HCT116 (cell line): ENCODE results near the gene FSIP1. TPM values are rescaled to one million over a fixed set of nuclear protein-coding genes. Genes with fewer than 3 reads are reported as not detected.

Source experiments
- ATAC-seq: fragments of 200-7000 bp; cut with Tn5 transposase; 2 replicates; pipeline ENCODE4 v1.9.1; 2020; ENCODE audit warnings: mild to moderate bottlenecking, moderate library complexity
- BruUV-seq: library from RNA; stranded (reverse); fragments of 400-500 nt; replicated peaks from 2 replicates; lab custom pipeline; 2021; lab: Mats Ljungman, UMichigan
- CTCF ChIA-PET: fragments of 300-600 bp; sonication (Branson Sonifier 250); formaldehyde crosslinking; loops from one replicate; lab custom pipeline; 2021; ENCODE audit warnings: antibody characterized with exemption; lab: Charles Lee
- POLR2A ChIA-PET: fragments of 300-600, 350-600 bp; sonication (Branson Sonifier 250); formaldehyde crosslinking; loops from one replicate; lab custom pipeline; 2021; ENCODE audit warnings: antibody characterized with exemption; lab: Charles Lee
- RAD21 ChIA-PET, 2 experiments: fragments of 300-600 bp; sonication (Branson Sonifier 250); formaldehyde crosslinking; loops; one replicate each; lab custom pipeline; 2023; ENCODE audit warnings: low total read pairs in 2 of 2; ENCODE audit not compliant: uncharacterized antibody in 2 of 2, unreplicated experiment in 2 of 2, low non-redundant PET in 1 of 2; lab: Charles Lee
- DNase-seq: peaks from one replicate; pipeline ENCODE4 v3.0.0-alpha.2; 2010; ENCODE audit warnings: low read depth, low spot score
- H2AFZ ChIP-seq: fragments of 200-600 bp; shearing (Covaris generic), sonication (generic); 2 replicates; pipeline ENCODE4 v1.6.1; 2017; ENCODE audit warnings: low read depth, mixed run types, mixed read lengths, antibody characterized with exemption, low read length; ENCODE audit not compliant: poor library complexity, severe bottlenecking
- H3K27ac ChIP-seq: 2 replicates; pipeline ENCODE4 v1.5.1; 2012; ENCODE audit warnings: low read depth, low read length
- H3K27me3 ChIP-seq: fragments of 200-600 bp; sonication (generic); 2 replicates; pipeline ENCODE4 v1.6.1; 2016; ENCODE audit warnings: mixed run types, low read length, mixed read lengths; ENCODE audit not compliant: insufficient read depth
- H3K36me3 ChIP-seq, 2 experiments: fragments of 200-500 bp in 1 of 2; fragments of 200-600 bp in 1 of 2; sonication (Bioruptor generic) in 1 of 2; sonication (generic) in 1 of 2; 2 replicates each; pipeline versions ENCODE4 v1.5.1 to v1.6.1; 2014 to 2016; ENCODE audit warnings: low read length in 2 of 2, inconsistent platforms in 1 of 2, mixed read lengths in 1 of 2, mixed run types in 1 of 2; ENCODE audit not compliant: insufficient read depth in 2 of 2, control insufficient read depth in 1 of 2
- H3K4me1 ChIP-seq, 2 experiments: fragments of 200-600 bp in 1 of 2; sonication (generic) in 1 of 2; 2 replicates each; pipeline versions ENCODE4 v1.5.1 to v1.6.1; 2012 to 2017; ENCODE audit warnings: low read length in 2 of 2, inconsistent platforms in 1 of 2, mild to moderate bottlenecking in 1 of 2, mixed read lengths in 1 of 2, mixed run types in 1 of 2, moderate library complexity in 1 of 2; ENCODE audit not compliant: insufficient read depth in 2 of 2, control insufficient read depth in 1 of 2
- H3K4me2 ChIP-seq: fragments of 200-600 bp; sonication (generic); 2 replicates; pipeline ENCODE4 v1.6.1; 2017; ENCODE audit warnings: mixed run types, low read length, mixed read lengths
- H3K4me3 ChIP-seq, 2 experiments: fragments of 200-600 bp in 1 of 2; sonication (generic) in 1 of 2; replicated peaks in 1 of 2; 2 replicates each; pipeline ENCODE4 v1.5.1; 2011 to 2016; ENCODE audit warnings: low read length in 2 of 2, control low read depth in 1 of 2, low read depth in 1 of 2, mild to moderate bottlenecking in 1 of 2, mixed read lengths in 1 of 2, mixed run types in 1 of 2
- H3K79me2 ChIP-seq: fragments of 200-600 bp; sonication (generic); 2 replicates; pipeline ENCODE4 v1.6.1; 2017; ENCODE audit warnings: mild to moderate bottlenecking, mixed run types, low read length, moderate library complexity, mixed read lengths; ENCODE audit not compliant: insufficient read depth
- H3K9ac ChIP-seq: fragments of 200-600 bp; sonication (generic); 2 replicates; pipeline ENCODE4 v1.6.1; 2016; ENCODE audit warnings: low read length, mixed read lengths
- H3K9me2 ChIP-seq: fragments of 200-600 bp; sonication (generic), shearing (Covaris generic); 2 replicates; pipeline ENCODE4 v1.6.1; 2017; ENCODE audit warnings: mixed run types, mild to moderate bottlenecking, moderate library complexity; ENCODE audit not compliant: insufficient read depth
- H3K9me3 ChIP-seq, 2 experiments: fragments of 200-500 bp in 1 of 2; fragments of 200-600 bp in 1 of 2; sonication (Bioruptor generic) in 1 of 2; sonication (generic) in 1 of 2; 2 replicates each; pipeline ENCODE4 v1.6.1; 2014 to 2017; ENCODE audit warnings: low read length in 2 of 2, mixed read lengths in 2 of 2, inconsistent platforms in 1 of 2, low read depth in 1 of 2, mild to moderate bottlenecking in 1 of 2, mixed run types in 1 of 2, moderate library complexity in 1 of 2; ENCODE audit not compliant: control insufficient read depth in 1 of 2, insufficient read depth in 1 of 2
- H4K20me1 ChIP-seq: fragments of 200-600 bp; sonication (generic), shearing (Covaris generic); 2 replicates; pipeline ENCODE4 v1.6.1; 2017; ENCODE audit warnings: mixed run types, mild to moderate bottlenecking, moderate library complexity; ENCODE audit not compliant: insufficient read depth
- ATF3 ChIP-seq: IDR thresholded peaks from 2 replicates; pipeline ENCODE4 v1.6.1; 2012
- CBX3 ChIP-seq: IDR thresholded peaks from 2 replicates; pipeline ENCODE4 v1.6.1; 2012; ENCODE audit warnings: low read depth
- EGR1 ChIP-seq: IDR thresholded peaks from 2 replicates; pipeline ENCODE4 v1.6.1; 2012; ENCODE audit warnings: low read depth
- ELF1 ChIP-seq: IDR thresholded peaks from 2 replicates; pipeline ENCODE4 v1.6.1; 2012; ENCODE audit warnings: low read depth, borderline replicate concordance
- EZH2phosphoT487 ChIP-seq: fragments of 200-600 bp; IDR thresholded peaks from 2 replicates; pipeline ENCODE4 v1.6.1; 2018; ENCODE audit warnings: antibody characterized with exemption, borderline replicate concordance
- FOSL1 ChIP-seq: IDR thresholded peaks from 2 replicates; pipeline ENCODE4 v1.6.1; 2012; ENCODE audit warnings: low read depth
- MAX ChIP-seq: IDR thresholded peaks from 2 replicates; pipeline ENCODE4 v1.6.1; 2012
- POLR2A ChIP-seq: IDR thresholded peaks from 2 replicates; pipeline ENCODE4 v1.7.0; 2011; ENCODE audit warnings: borderline replicate concordance; ENCODE audit not compliant: insufficient read depth, insufficient read length; ENCODE audit errors: extremely low read depth
- RAD21 ChIP-seq: IDR thresholded peaks from 2 replicates; pipeline ENCODE4 v1.6.1; 2012; ENCODE audit warnings: low read depth, mild to moderate bottlenecking
- SIN3A ChIP-seq: IDR thresholded peaks from 2 replicates; pipeline ENCODE4 v1.6.1; 2012; ENCODE audit warnings: low read depth
- SP1 ChIP-seq: IDR thresholded peaks from 2 replicates; pipeline ENCODE4 v1.6.1; 2012; ENCODE audit warnings: low read depth
- SRF ChIP-seq: IDR thresholded peaks from 2 replicates; pipeline ENCODE4 v1.6.1; 2012; ENCODE audit warnings: low read depth
- TCF7L2 ChIP-seq: IDR thresholded peaks from 2 replicates; pipeline ENCODE4 v1.7.0; 2011; ENCODE audit warnings: borderline replicate concordance, inconsistent platforms; ENCODE audit not compliant: insufficient read depth, insufficient read length; ENCODE audit errors: extremely low read depth
- YY1 ChIP-seq: IDR thresholded peaks from 2 replicates; pipeline ENCODE4 v1.6.1; 2011; ENCODE audit warnings: low read length, low read depth, moderate library complexity, mild to moderate bottlenecking; ENCODE audit not compliant: insufficient replicate concordance; ENCODE audit errors: extremely low read depth
- ZNF274 ChIP-seq: fragments of 200-500 bp; sonication (Bioruptor generic); IDR thresholded peaks from 2 replicates; pipeline ENCODE4 v1.6.1; 2014; ENCODE audit warnings: mild to moderate bottlenecking, low read depth, low read length, inconsistent platforms
- intact Hi-C: fragments of 100-400 bp; cut with micrococcal nuclease; formaldehyde crosslinking; loops from 2 replicates; pipeline ENCODE4 v1.10.0; 2022
- total RNA-seq: library from RNA; stranded (reverse); gene quantifications from one replicate; pipeline ENCODE4 v1.2.1, GENCODE V29; 2021; ENCODE audit not compliant: unreplicated experiment
- TF ChIP-seq, protein P1 (sequence below): IDR thresholded peaks from 2 replicates; pipeline ENCODE4 v1.6.1; 2011; ENCODE audit warnings: mild to moderate bottlenecking, low read length, moderate library complexity; ENCODE audit not compliant: insufficient replicate concordance; ENCODE audit errors: extremely low read depth
- TF ChIP-seq, protein P2 (sequence below), 3 experiments: fragments of 200-600 bp in 1 of 3; sonication (generic) in 1 of 3; IDR thresholded peaks in 2 of 3; conservative IDR thresholded peaks in 1 of 3; 2 replicates each; pipeline ENCODE4 v1.5.1; 2012 to 2017; ENCODE audit warnings: low read depth in 2 of 3, low read length in 2 of 3, antibody characterized with exemption in 1 of 3, borderline replicate concordance in 1 of 3, control low read depth in 1 of 3, mild to moderate bottlenecking in 1 of 3, mixed read lengths in 1 of 3, mixed run types in 1 of 3, moderate library complexity in 1 of 3; ENCODE audit not compliant: insufficient read depth in 1 of 3

Gene FSIP1
- total RNA-seq, 1 experiment from 2014 or later: 0.42 TPM

DNA sequence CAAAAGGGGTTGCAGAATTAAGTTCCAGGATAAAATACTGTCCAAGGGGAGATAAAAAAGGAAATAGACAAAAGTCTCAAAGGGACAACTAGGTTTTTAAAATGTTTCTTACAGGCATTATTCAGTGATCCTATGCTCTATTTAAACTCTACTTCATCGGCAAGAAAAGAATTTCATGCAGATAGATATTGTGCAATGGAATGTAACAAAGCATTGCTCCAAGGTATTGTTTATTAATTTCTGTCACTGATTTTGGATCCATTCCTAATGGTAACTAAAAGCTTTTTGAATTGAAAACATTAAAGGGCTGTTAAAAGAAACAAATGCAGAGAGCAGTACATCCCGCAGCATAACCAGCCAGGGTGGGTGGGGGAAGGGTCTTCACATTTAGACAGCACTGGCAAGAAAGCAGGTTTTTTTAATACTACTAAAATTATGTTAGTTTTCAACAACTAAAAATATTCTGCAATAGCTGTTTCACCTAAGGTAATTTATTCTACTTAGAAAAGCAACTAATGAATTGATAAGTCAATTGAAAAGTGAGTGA is 118.9 kb downstream of the FSIP1 start (continued):
- TF ChIP-seq, protein P1, sequence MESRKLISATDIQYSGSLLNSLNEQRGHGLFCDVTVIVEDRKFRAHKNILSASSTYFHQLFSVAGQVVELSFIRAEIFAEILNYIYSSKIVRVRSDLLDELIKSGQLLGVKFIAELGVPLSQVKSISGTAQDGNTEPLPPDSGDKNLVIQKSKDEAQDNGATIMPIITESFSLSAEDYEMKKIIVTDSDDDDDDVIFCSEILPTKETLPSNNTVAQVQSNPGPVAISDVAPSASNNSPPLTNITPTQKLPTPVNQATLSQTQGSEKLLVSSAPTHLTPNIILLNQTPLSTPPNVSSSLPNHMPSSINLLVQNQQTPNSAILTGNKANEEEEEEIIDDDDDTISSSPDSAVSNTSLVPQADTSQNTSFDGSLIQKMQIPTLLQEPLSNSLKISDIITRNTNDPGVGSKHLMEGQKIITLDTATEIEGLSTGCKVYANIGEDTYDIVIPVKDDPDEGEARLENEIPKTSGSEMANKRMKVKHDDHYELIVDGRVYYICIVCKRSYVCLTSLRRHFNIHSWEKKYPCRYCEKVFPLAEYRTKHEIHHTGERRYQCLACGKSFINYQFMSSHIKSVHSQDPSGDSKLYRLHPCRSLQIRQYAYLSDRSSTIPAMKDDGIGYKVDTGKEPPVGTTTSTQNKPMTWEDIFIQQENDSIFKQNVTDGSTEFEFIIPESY: no peak
- TF ChIP-seq EZH2phosphoT487 (no peak), RAD21 (no peak), CBX3 (no peak), SP1 (no peak), YY1 (no peak)

DNA sequence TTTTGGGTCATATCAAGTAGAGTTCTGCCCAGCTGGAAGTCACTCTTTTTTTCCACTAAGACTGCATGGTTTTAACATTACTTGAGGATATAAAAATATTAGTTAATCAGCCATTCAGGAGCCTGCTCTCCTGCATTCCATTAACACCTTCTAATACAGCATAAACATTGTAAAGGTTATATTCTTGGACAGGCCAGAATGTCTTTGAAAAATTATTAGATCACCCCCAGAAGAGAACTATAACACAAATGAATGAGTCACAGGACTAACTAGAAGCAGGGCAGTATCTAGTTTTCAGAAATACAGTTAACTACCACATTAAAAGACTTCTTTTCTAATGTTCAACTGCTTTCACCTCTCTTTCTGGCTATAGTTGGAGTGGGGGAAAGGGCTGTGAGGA is 120.9 kb downstream of the FSIP1 start:
- ChIA-PET RAD21 (no interaction called here), CTCF (no interaction called here), POLR2A (no interaction called here)
- ATAC-seq (no peak), DNase-seq (no peak)
- H3K4me1 ChIP-seq: peaks cover 1 to 3% of the 10 kb centered on the region in 2 experiments; a peak in 2 of 4 replicates
- H2AFZ ChIP-seq: no peak overlapping the region
- H3K9me2 ChIP-seq: no peaks in the 10 kb centered on the region
- no peaks in the 10 kb centered on the region for H3K79me2 ChIP-seq
- H3K9ac ChIP-seq: no peak overlapping the region
- H3K9me3 ChIP-seq: no peaks in the 10 kb centered on the region
- no TSS peak for BruUV-seq
- H3K4me3 ChIP-seq: no peak overlapping the region
- no peaks in the 10 kb centered on the region for H4K20me1 ChIP-seq
- TF ChIP-seq, protein P2, sequence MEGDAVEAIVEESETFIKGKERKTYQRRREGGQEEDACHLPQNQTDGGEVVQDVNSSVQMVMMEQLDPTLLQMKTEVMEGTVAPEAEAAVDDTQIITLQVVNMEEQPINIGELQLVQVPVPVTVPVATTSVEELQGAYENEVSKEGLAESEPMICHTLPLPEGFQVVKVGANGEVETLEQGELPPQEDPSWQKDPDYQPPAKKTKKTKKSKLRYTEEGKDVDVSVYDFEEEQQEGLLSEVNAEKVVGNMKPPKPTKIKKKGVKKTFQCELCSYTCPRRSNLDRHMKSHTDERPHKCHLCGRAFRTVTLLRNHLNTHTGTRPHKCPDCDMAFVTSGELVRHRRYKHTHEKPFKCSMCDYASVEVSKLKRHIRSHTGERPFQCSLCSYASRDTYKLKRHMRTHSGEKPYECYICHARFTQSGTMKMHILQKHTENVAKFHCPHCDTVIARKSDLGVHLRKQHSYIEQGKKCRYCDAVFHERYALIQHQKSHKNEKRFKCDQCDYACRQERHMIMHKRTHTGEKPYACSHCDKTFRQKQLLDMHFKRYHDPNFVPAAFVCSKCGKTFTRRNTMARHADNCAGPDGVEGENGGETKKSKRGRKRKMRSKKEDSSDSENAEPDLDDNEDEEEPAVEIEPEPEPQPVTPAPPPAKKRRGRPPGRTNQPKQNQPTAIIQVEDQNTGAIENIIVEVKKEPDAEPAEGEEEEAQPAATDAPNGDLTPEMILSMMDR (IDR thresholded peaks at IDR 0.05 in 2 of 3, conservative IDR thresholded peaks at IDR 0.05 in 1 of 3; ENCODE audit: borderline replicate concordance in 1 of 3, insufficient read depth in 1 of 3, low read depth in 2 of 3, low read length in 2 of 3): no peak
- TF ChIP-seq ATF3 (no peak), SIN3A (no peak), EGR1 (no peak), CBX3 (no peak), SRF (no peak), MAX (no peak), FOSL1 (no peak), TCF7L2 (no peak), YY1 (no peak), RAD21 (no peak), POLR2A (no peak), ELF1 (no peak), ZNF274 (no peak)
- TF ChIP-seq, protein P1: no peak
- H3K36me3 ChIP-seq: no peaks in the 10 kb centered on the region
- no peak overlapping the region for H3K4me2 ChIP-seq
- no peaks in the 10 kb centered on the region for H3K27me3 ChIP-seq
- H3K27ac ChIP-seq: no peak overlapping the region
- intact Hi-C loops: no loop called here
